B cell (primary cell): ENCODE results near the gene ZDHHC20. TPM values are rescaled to one million over a fixed set of nuclear protein-coding genes. Genes with fewer than 3 reads are reported as not detected.

Experiments
- ATAC-seq: fragments of 200-7000 bp; cut with Tn5 transposase; one replicate; pipeline ENCODE4 v1.10.0; 2021; ENCODE audit warnings: low read depth, mild to moderate bottlenecking, moderate number of reproducible peaks, moderate library complexity
- CTCF ChIA-PET: fragments of 350-600 bp; sonication (Branson Sonifier 250); formaldehyde crosslinking; loops from one replicate; lab custom pipeline; 2021; ENCODE audit warnings: antibody characterized with exemption, inconsistent platforms; lab: Charles Lee
- POLR2A ChIA-PET: fragments of 350-600 bp; sonication (Branson Sonifier 250); formaldehyde crosslinking; loops from one replicate; lab custom pipeline; 2021; ENCODE audit warnings: antibody characterized with exemption; lab: Charles Lee
- DNase-seq: peaks from one replicate; pipeline ENCODE4 v3.0.0; 2013
- H2AFZ ChIP-seq: 2 replicates; pipeline ENCODE4 v1.6.1; 2012; ENCODE audit warnings: mild to moderate bottlenecking, low read depth, low read length; ENCODE audit not compliant: insufficient read depth, poor library complexity, severe bottlenecking
- H3K27ac ChIP-seq, 2 donors: 1 replicate in 1 of 2; 2 replicates in 1 of 2; pipeline ENCODE4 v1.5.1; 2012 to 2013; ENCODE audit warnings: low read length in 2 of 2, mild to moderate bottlenecking in 2 of 2, moderate library complexity in 1 of 2
- H3K27me3 ChIP-seq, 4 experiments: fragments of 200-600 bp in 1 of 4; sonication (generic) in 1 of 4; replicated peaks in 1 of 4; 1 replicate in 2 of 4; 2 replicates in 2 of 4; pipeline versions ENCODE4 v1.6.1 to v1.7.0; 2013 to 2016; ENCODE audit warnings: low read length in 3 of 4, mild to moderate bottlenecking in 2 of 4, mixed read lengths in 1 of 4, moderate library complexity in 1 of 4; ENCODE audit not compliant: insufficient read depth in 4 of 4, control insufficient read depth in 3 of 4; ENCODE audit errors: control extremely low read depth in 1 of 4
- H3K36me3 ChIP-seq, 2 experiments: replicated peaks in 1 of 2; 1 replicate in 1 of 2; 2 replicates in 1 of 2; pipeline versions ENCODE4 v1.6.1 to v1.7.1; 2013; ENCODE audit warnings: low read length in 1 of 2; ENCODE audit not compliant: insufficient read depth in 2 of 2, control insufficient read depth in 1 of 2; ENCODE audit errors: control extremely low read depth in 1 of 2, extremely low read depth in 1 of 2
- H3K4me1 ChIP-seq, 2 donors: fragments of 200-600 bp in 1 of 2; sonication (generic) in 1 of 2; 1 replicate in 1 of 2; 2 replicates in 1 of 2; pipeline versions ENCODE4 v1.5.1 to v1.6.1; 2013 to 2017; ENCODE audit warnings: low read length in 2 of 2; ENCODE audit not compliant: control insufficient read depth in 2 of 2, insufficient read depth in 2 of 2
- H3K4me2 ChIP-seq: replicated peaks from 2 replicates; pipeline ENCODE3; 2012; ENCODE audit warnings: mild to moderate bottlenecking, low read depth, low read length; ENCODE audit not compliant: poor library complexity, severe bottlenecking
- H3K4me3 ChIP-seq, 5 experiments: fragments of 200-600 bp in 1 of 5; sonication (generic) in 1 of 5; 1 replicate in 3 of 5; 2 replicates in 2 of 5; pipeline versions ENCODE4 v1.5.1 to v1.7.0; 2011 to 2016; ENCODE audit warnings: low read length in 4 of 5, mild to moderate bottlenecking in 4 of 5, low read depth in 2 of 5, control low read depth in 1 of 5, moderate library complexity in 1 of 5; ENCODE audit not compliant: insufficient read depth in 1 of 5; ENCODE audit errors: control extremely low read depth in 1 of 5, extremely low read depth in 1 of 5
- H3K79me2 ChIP-seq: fragments of 200-600 bp; sonication (generic); one replicate; pipeline ENCODE4 v1.6.0; 2016; ENCODE audit warnings: low read length; ENCODE audit not compliant: control insufficient read depth, insufficient read depth
- H3K9ac ChIP-seq: fragments of 200-600 bp; sonication (generic); 2 replicates; pipeline ENCODE4 v1.6.1; 2017; ENCODE audit warnings: mild to moderate bottlenecking, low read length, moderate library complexity
- H3K9me3 ChIP-seq, 3 donors: one replicate each; pipeline versions ENCODE4 v1.6.1 to v1.7.1; 2013; ENCODE audit warnings: low read length in 2 of 3; ENCODE audit not compliant: control insufficient read depth in 2 of 3, insufficient read depth in 1 of 3; ENCODE audit errors: control extremely low read depth in 1 of 3
- H4K20me1 ChIP-seq: 2 replicates; pipeline ENCODE4 v1.6.0; 2012; ENCODE audit warnings: mild to moderate bottlenecking, low read length; ENCODE audit not compliant: insufficient read depth, control insufficient read depth, poor library complexity, severe bottlenecking
- H3K27ac Mint-ChIP-seq: one replicate; pipeline ENCODE4 v1.8.0; 2021; ENCODE audit warnings: mixed read lengths
- H3K27me3 Mint-ChIP-seq: one replicate; pipeline ENCODE4 v1.8.0; 2021; ENCODE audit warnings: mixed read lengths
- H3K4me1 Mint-ChIP-seq: one replicate; pipeline ENCODE4 v1.8.0; 2021; ENCODE audit warnings: mixed read lengths
- H3K4me3 Mint-ChIP-seq: one replicate; pipeline ENCODE4 v1.8.0; 2021; ENCODE audit warnings: mixed read lengths
- H3K9me3 Mint-ChIP-seq: one replicate; pipeline ENCODE4 v1.8.0; 2022; ENCODE audit warnings: mixed read lengths; ENCODE audit not compliant: insufficient read depth
- CTCF ChIP-seq: fragments of 200-600 bp; IDR thresholded peaks from one replicate; pipeline ENCODE4 v1.8.0; 2022; ENCODE audit warnings: antibody characterized with exemption, mild to moderate bottlenecking
- EZH2 ChIP-seq: IDR thresholded peaks from 2 replicates; pipeline ENCODE4 v1.6.1; 2012; ENCODE audit warnings: borderline replicate concordance, low read depth, mild to moderate bottlenecking, moderate library complexity, low read length; ENCODE audit not compliant: insufficient read depth, poor library complexity, severe bottlenecking
- WGBS: methylation state at CpG from one replicate; pipeline ENCODE4 v1.1.5; 2013; ENCODE audit warnings: missing lambda C conversion rate; ENCODE audit not compliant: insufficient coverage; 5-methylcytosine and 5-hydroxymethylcytosine counted together
- intact Hi-C: fragments of 100-400 bp; cut with micrococcal nuclease; formaldehyde crosslinking; loops from one replicate; pipeline ENCODE4 v1.10.0; 2022
- polyA plus RNA-seq: library from polyadenylated mRNA; depleted of rRNA; stranded (reverse); fragments of >200 nt; gene quantifications from 2 replicates; pipeline ENCODE4 v1.2.3, GENCODE V29; 2012
- total RNA-seq, 2 donors: library from RNA; stranded (reverse); fragments of 120-200 nt in 1 of 2; gene quantifications; 1 replicate in 1 of 2; 2 replicates in 1 of 2; pipeline versions ENCODE4 v1.2.3 to v1.2.4, GENCODE V29; 2013 to 2022

The ZDHHC20 gene
- total and polyA plus RNA-seq, 2 donors (not counting 1 experiment from before 2014, with no cell fraction given), result 10.3 to 61.5 TPM

- no peak overlapping the region for H3K4me3 ChIP-seq
- Mint-ChIP-seq H3K4me1 (peaks cover 37% of the 10 kb centered on the region), H3K27ac (no peak overlapping the region)
These were observed 12.4 kb downstream of the ZDHHC20 start for GRCh38 chr13:21446656-21447055.

GRCh38 chr13:21445759-21446158 is 13.3 kb downstream of the ZDHHC20 start:
- Histone ChIP-seq H3K79me2 (peaks cover 72% of the 10 kb centered on the region), H3K4me2 (no peak overlapping the region), H3K4me1 (peaks cover under 1 to 5% of the 10 kb centered on the region in 2 donors), H2AFZ (no peak overlapping the region), H3K9me3 (no peaks in the 10 kb centered on the region), H3K27me3 (no peaks in the 10 kb centered on the region), H3K36me3 (peaks cover 0 to 3% of the 10 kb centered on the region in 2 experiments), H3K27ac (no peak overlapping the region), H3K9ac (no peak overlapping the region), H4K20me1 (peaks cover 39% of the 10 kb centered on the region), H3K4me3 (no peak overlapping the region)
- Mint-ChIP-seq H3K9me3 (no peaks in the 10 kb centered on the region), H3K27ac (no peak overlapping the region), H3K4me3 (no peak overlapping the region), H3K4me1 (peaks cover 42% of the 10 kb centered on the region), H3K27me3 (no peaks in the 10 kb centered on the region)
- TF ChIP-seq EZH2, result no peak
- no peak for TF ChIP-seq CTCF
- ATAC-seq, result no peak
- no peak for DNase-seq
- WGBS, result 98% methylated on average over 5 of the region's 6 CpGs
- CTCF ChIA-PET, result no interaction called here
- intact Hi-C loops, result no loop called here
- POLR2A ChIA-PET, result no interaction called here

More at GRCh38 chr13:21446656-21447055, 12.4 kb downstream of the ZDHHC20 start:
- TF ChIP-seq CTCF (no peak), EZH2 (no peak)
- no peaks in the 10 kb centered on the region for H3K27me3 Mint-ChIP-seq
- intact Hi-C loops, result no loop called here
- Histone ChIP-seq H4K20me1 (peaks cover 48% of the 10 kb centered on the region), H2AFZ (no peak overlapping the region), H3K9me3 (no peaks in the 10 kb centered on the region), H3K36me3 (peaks cover 0 to 3% of the 10 kb centered on the region in 2 experiments), H3K79me2 (peaks cover 78% of the 10 kb centered on the region), H3K4me1 (peaks cover 0 to 2% of the 10 kb centered on the region in 2 donors), H3K27ac (no peak overlapping the region), H3K27me3 (no peaks in the 10 kb centered on the region), H3K9ac (no peak overlapping the region), H3K4me2 (no peak overlapping the region)
- no peak overlapping the region for H3K4me3 Mint-ChIP-seq
- ChIA-PET CTCF (no interaction called here), POLR2A (no interaction called here)
- ATAC-seq (no peak), DNase-seq (no peak)
- WGBS, result 67% methylated on average over 1 of the region's 2 CpGs
- no peaks in the 10 kb centered on the region for H3K9me3 Mint-ChIP-seq
